Occipital lobe (tissue), 2 donors: ENCODE results near the gene ATP6V0E2. TPM values are rescaled to one million over a fixed set of nuclear protein-coding genes. Genes with fewer than 3 reads are reported as not detected.

Experiments
- DNase-seq: peaks from one replicate; lab custom pipeline; 2025; lab: John Stamatoyannopoulos, UW
- total RNA-seq: library from RNA; depleted of rRNA; stranded (reverse); fragments of >200 nt; gene quantifications from one replicate; pipeline ENCODE4 v1.2.3, GENCODE V29; 2014

The ATP6V0E2 gene
- total RNA-seq, 1 donor from 2014 or later, result 112 TPM

DNA sequence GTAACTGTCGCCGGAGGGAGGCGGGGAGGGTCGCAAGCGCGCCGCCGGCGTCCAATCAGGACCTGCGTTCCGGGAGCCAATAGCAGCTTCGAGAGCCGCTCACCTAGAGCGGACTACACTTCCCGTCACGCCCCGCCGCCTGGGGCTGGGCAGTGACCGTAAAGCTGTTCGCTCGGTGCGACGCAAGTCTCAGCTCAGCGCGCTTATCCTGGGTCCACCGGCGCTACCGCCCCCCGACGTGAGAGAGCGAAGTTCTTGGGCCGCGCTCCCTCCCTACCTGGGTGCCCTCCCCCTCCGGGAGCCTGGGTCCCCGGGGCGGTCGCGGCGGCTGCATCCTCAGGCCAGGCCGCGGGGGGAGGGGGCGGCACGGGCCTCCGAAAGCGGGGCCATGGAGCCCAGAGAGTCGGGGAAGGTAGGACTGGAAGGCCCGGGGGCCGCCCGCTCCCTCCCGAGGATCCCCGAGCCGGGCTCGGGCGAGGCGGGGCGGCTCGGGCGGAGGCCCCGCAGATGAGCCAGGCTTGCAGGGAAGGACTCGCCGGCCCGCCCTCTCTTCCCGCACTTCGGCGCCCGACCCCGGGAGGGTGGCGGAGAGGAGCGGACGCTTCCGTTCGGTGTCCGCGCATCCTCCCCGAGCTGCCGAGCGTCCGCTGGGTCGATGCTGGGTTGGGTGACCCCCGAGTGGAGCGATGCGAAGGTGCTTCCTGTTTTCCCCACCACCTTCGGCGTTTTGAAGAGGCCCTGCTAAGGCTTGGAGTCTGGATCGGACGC is 35.4 kb upstream of the ATP6V0E2 start, which contains the start of gene ZNF862:
Gene ZNF862, plus strand, starts transcription at position 152 of the 768 bp plus-strand sequence. Its CDS starts 237 bp downstream, at position 389.
- DNase-seq, result peak; percentile 99

DNA sequence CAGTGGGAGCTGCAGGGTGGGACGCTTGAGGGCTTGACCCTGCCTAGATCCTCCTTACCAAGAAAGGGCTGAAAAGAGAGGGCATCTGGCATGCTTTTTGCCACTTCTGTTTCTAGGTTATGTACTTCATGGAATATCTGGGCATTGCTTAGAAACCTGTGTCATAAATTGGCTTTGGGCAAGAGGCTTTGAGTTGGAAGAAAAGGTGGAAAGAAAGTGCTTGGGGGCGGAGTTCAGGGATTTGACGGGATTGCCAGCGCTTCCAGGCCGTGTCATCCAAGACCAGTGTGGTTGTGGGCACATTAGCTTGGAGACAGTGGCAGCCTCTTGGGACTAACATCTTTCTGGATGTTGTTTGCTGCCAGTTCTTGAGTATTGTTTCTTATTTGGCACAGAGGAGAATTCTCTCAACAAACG is 34.8 kb upstream of the ATP6V0E2 start:
- DNase-seq, result no peak

DNA sequence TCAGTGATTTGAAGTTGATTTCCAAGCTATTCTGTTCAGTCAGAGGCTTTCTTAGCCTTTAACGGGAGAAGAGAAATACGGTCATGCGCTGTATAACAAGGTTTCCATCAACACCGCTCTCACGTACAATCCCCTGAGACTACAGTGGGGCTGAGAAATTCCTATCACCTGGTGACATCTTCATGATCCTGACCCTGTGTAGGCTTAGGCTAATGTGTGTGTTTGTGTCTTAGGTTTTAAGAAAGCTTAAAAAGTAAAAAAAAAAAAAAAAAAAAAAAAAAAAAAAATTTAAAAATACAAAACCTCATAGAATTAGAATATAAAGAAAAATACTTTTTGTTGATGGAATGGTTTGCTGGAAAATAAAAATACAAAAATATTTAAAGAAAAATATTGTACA is 33.8 kb upstream of the ATP6V0E2 start:
- no peak for DNase-seq

DNA sequence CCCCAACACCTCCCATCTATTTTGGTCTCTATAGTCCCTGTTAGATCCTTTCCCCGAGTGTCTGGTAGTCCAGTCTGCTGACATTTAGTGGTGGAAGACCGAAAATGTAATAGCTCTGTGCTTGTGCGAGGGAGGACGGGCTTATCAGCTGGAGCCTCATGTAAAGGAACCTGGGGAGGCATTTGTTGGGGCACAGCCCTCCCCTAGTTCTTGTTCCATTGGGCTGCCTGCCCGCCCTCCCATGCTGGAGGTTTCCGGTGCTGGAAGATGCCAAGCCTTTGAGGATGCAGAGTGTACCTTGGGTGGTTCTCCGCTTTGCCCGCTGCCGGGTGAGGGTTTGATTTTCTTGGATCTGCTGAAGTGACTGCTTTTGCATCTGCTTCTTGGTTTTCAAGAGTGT is 30.2 kb upstream of the ATP6V0E2 start:
- no peak for DNase-seq

DNA sequence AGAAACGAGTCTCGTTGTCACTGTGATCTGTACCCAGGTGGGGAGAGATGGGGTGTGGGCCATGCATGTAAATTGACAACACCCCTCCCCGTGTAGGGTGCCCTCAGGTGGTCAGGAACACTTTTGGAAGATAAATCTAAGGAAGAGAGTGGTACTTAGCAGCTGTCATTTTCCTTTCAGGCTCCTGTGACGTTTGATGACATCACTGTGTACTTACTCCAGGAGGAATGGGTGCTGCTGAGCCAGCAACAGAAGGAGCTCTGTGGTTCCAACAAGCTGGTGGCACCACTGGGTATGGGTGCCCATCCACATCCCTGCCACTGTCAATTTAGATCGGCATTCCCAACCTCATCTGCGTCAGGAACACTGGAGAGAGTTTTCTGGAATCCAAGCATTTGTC is 29.3 kb upstream of the ATP6V0E2 start:
- no peak for DNase-seq

DNA sequence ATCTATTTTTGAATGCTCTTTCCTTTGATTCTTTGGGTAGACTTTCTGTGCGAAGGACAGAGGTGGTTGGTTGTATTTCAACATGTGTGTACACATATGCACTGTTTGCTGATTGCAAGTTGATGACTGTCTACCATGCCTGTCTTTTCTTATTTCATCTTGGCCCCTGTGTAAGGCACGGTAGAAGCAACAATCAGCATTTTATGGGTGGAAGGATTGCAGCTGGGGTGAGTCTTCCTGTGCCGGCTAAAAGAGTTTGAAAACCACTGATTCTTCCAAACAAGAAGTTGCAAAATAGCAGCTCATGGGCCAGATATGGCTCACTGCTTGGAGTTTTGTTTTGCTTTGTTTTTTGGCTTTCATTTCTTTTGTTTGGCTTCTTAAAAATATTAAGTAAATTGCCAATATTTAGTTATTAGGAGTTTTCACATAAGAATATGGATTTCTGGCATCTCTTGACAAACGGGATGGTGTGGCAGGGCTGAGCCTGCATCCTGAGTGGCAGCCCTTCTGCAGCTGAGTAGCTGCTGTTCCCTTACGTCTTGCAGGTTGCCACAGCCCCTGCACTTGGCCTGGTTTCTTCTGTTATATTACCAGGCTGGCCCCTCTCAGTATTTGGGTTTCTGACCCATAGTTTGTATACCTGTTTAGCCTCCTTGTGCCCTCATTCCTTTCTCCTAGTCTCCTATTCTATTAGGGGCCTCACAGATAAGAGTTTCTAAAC is 28.4 kb upstream of the ATP6V0E2 start:
- DNase-seq, result no peak

DNA sequence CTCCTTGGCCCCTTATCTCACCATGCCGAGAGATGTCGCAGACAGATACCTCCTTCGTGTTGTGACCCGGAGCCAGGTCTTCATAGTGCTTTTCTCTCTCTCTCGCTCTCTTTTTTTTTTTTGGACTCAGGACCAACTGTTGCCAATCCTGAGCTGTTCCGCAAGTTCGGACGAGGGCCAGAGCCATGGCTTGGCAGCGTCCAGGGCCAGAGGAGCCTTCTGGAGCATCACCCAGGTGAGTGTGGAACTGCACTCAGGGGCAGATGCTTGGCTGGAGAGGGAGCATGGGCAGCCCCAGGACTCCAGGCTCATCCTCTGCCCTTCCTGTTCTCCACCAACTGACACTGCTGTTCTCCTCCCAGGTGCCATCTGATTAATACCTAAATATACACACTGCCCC is 27.7 kb upstream of the ATP6V0E2 start:
- DNase-seq, result no peak

DNA sequence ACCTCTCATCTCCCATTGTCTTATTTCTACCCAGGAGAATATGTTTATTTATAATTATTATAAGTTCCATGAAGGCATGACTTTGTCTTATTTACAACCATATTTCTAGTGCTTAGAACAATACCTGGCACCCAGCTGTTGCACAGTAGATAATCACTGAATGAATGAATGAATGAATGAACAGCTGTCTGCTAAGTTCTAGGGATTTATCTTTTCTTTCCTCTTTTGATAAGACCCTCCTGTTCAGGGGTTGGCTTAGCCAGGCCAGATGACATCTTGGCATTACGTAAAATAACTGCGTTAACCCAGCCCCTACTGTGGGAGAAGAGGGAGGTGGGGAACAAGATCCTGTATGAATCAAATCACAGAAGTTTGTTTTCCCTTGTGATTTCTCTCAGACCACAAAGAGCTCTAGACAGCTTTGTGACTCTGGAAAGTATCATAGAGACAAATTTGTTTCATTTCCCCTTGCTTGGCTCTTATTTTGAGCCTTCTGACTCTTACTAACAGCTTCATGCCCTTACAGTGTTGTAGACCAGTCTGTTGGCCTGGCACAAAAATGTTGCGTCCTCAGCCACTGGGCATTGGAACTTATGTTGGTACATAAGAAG is 27.2 kb upstream of the ATP6V0E2 start:
- DNase-seq, result no peak

DNA sequence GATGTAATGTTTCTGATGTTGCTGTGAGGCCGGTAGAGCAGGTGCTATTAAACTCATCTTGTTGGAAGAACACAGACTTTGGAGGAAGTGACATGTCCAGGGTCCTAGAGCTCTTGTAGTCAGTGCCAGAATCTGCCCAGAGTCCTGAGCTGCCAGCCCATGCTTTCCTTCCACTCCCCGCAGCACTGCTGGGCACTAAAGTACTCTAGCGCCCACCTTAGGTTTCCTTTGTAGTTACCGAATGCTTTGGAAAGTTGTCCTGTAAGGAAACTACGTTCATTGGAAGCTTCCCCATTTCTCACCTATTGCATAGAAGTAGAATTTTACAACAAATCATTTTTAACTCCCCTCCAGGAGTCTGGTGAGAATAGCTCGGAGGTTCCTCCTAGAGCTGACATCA is 24.6 kb upstream of the ATP6V0E2 start:
- no peak for DNase-seq

DNA sequence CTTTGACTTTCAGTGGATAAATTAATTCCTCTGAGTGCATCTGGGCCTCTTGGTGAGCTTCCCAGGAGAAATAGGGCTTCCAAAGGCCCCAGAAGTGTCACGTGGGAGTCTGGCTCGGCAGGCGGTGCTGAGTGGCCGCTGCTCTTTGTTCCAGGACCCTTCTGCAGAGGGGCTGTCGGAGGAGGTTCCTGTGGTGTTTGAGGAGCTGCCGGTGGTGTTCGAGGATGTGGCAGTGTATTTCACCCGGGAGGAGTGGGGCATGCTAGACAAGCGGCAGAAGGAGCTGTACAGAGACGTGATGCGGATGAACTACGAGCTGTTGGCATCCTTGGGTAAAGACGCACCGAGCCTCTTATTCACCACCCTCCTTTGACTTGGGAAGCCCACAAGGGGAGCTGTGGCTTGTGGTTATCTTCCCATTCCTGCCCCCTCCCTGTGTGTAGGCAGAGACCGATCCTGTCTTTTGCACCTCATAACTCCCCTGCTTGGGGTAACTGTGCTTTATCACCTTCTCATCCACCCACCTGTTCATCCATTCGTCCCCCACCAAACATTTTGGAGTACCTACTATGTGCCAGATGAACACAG is 23.7 kb upstream of the ATP6V0E2 start:
- DNase-seq, result no peak

DNA sequence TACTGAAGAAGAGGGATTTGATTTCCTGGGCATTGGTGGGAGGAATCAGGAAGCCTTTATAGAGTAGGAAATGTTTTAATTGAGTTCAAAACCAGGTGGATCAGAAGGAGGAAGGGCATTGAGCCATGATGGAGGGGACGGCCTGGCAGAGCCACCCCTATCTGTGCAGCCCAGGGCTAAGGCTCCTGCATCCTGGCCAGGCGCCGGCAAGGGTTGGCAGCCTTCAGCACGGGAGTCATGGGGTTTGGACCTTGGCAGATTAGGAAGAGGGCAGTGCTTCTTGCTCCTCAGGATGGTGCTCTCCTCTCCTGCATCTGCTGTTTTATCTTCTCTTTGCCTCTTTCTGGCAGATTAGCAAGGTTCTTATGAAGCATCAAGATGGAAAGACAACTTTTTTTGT is 23.1 kb upstream of the ATP6V0E2 start:
- no peak for DNase-seq

DNA sequence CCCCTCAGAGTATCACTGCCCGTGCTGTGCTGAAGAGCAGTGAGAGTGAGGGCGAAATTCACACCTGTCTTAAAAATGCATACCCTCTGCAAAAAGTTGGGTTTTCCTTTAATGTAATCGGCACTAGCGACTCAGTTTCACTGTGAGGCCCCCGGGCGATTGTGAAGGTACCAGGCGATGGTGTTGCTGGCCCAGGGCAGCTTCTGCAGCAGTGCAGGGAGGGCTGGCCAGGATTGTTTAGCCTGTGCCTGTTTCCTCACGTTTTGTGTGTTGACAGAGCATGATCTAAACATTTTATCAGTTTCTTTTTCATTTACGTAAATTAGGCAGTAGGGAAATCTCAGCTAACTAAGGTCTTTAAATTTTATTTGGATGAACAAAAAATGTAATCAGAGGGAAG is 22.3 kb upstream of the ATP6V0E2 start:
- no peak for DNase-seq

DNA sequence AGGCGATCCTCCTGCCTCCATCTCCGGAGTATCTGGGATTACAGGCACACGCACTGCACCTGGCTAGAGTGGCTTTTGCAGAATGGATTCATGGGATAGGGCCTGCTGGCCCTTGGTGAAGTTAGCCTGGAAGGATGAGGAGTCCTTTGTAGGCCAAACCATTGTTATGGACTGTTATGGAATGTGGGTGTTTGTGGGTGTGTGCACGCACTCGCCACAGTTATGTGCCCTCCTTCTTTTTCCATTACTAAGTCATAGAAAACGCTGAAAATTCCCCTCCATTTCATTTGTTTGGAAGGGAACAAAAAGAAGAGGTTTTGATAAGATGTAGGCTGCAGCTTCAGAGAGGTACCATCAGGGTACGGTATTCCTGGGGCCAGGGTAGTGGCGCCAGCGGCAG is 20.6 kb upstream of the ATP6V0E2 start:
- DNase-seq, result no peak

DNA sequence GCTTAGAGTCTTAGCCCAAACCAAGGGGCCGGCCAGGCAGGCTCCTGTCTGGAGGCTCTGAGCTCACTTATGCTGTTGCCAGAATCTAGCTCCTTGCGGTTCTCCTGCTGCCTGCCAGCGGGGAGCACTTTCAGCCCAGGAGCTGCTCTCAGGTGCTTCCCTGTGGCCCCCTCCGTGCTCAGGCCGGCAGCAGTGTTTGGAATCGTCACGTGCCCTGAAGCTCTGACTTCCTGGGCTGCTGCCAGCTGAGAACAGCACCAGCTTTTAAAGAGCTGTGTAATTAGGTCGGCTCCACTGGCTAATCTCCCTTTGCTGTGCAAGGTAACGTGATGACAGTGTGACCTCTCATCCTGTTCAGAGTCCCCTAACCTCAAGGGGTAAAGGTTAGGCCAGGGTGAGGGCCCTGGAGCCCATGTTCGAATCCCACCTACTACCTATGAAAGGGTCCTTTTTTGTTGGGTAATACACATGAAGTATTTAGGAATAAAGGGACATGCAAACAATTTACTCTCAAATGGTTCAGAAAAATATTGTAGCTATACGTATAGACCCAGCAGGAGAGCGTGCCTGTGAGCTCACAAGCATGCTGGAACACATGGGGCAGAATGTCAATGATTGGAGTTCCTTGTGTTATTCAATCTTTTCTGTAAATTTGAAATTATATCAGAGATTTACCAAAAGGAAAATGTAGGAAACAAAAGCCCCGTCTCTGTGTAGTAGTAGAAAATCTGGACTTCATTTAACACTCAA is 19.0 kb upstream of the ATP6V0E2 start:
- DNase-seq, result no peak

DNA sequence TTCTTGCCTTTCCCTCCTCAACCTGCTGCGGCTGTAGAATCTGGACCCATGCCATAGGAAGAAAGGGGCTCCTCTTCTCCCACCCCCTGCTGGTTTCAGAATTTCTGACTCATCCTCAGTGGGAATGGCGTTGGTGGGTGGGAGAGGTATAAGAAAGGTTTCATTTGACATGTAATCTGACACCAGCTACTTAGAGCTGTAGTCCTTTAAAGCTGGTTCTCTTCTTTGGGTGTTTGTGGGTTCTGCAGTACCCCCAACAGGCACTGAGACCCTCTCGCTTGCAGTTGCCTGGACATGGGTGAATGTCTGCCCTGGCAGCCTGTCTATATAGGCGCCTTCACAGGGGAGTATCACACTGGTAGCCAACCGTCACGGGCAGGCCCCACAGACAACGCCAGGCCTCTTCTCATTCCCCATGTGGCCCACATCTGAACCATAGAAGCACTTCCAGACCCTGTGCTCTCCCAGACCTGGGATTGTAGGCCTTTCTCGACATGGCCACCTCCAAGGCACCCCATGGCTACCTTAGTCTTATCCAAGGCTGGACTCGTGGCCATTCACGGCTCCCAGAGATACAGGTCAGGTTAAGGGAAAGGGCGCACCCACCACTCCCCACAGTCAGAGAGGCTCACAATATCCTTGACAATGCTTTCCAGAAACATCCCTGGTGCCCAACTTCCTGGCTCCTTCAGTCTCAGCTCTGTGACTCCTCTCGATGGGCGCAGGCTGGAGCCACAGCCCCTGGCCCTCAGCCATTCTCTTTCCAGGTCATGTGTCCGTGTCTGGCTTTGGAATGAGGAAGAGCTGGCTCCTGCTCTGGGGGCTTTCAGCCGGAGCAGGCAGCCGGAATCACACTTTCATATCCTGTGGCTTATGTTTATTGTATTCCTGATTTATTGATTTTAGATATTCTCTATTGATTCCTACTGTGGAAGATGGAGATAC is 18.1 kb upstream of the ATP6V0E2 start:
- no peak for DNase-seq

DNA sequence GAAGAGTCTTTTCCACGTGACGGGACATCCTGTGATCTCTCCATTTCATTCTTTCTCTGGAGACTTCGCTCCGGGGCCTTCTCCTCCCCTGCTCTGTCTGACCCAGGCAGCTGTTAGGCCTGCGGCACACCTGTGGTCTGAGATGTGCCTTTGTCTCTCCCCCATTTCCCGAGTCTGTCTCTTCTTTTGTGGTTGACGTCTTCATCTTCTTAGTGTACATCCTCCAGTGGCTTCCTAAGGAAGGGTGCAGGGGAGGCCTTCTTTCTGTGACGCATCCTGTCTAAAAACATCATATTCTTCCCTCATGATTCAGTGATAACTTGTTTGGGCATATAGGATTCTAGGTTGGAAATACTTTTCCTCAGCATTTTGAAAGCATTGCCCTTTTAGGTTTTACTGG is 17.2 kb upstream of the ATP6V0E2 start:
- DNase-seq, result no peak

DNA sequence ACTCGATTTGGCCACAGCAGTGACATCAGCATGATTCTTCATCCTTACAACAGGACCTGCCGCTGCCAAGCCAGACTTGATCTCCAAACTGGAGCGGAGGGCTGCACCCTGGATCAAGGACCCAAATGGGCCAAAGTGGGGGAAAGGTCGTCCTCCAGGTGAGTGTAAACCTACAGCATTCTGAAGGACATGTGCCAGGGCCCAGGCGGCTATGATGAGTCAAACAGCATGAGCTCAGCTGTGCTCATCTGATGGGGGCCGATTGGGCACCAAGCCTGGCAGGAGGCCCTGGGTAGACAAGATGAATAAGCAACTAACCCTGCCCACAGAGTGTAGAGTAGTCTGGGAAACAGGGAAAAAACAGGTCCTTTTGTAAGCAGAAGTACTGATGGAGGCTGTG is 14.4 kb upstream of the ATP6V0E2 start:
- no peak for DNase-seq

DNA sequence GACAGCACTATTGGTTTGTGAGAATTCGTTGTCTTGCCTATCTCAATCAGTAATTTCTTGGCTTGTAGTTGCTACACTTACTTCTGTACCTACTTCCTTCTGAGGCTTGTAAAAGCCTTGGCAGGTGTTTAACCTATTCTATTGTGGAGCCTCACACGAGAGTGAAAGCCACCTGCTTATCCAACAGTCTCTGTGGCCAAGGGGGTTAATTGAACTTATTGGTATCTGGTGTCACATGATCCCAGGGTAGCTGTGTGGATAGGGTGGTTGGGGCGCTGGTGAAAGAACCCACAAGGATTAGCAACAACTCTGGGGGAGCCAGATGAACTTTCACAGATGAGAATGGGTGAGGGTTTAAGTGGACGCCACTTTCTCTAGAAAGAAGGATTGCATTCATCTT is 13.9 kb upstream of the ATP6V0E2 start:
- DNase-seq, result no peak

DNA sequence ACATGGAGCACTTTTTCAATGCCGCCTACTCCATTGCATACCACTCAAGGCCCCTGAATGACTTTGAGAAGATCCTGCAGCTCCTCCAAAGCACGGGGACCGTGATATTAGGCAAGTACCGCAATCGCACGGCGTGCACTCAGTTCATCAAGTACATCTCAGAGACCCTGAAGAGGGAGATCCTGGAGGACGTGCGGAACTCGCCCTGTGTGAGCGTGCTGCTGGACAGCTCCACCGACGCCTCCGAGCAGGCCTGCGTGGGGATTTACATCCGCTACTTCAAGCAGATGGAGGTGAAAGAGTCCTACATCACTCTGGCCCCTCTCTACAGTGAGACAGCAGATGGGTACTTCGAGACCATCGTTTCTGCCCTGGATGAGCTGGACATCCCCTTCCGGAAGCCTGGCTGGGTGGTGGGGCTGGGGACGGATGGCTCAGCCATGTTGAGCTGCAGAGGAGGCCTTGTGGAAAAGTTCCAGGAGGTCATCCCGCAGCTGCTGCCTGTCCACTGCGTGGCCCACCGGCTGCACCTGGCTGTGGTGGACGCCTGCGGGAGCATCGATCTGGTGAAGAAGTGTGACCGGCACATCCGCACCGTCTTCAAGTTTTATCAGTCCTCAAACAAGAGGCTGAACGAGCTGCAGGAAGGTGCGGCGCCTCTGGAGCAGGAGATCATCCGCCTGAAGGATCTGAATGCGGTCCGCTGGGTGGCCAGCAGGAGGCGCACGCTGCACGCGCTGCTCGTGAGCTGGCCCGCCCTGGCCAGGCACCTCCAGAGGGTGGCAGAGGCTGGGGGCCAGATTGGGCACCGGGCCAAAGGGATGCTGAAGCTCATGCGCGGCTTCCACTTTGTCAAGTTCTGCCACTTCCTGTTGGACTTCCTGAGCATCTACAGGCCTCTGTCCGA is 12.7 kb upstream of the ATP6V0E2 start:
- DNase-seq, result no peak
